SKM-1 (cell line): ENCODE measurements around the gene COMMD1.
"Not testable (repeated sequence)": the region's sequence is repeated elsewhere in the genome, so short reads cannot be mapped to it uniquely, and the experiment has no call there.

Experiments
- DNase-seq: peaks from one replicate; lab custom pipeline; 2025; ENCODE audit not compliant: unreplicated experiment; lab: John Stamatoyannopoulos, UW

COMMD1 gene

DNA sequence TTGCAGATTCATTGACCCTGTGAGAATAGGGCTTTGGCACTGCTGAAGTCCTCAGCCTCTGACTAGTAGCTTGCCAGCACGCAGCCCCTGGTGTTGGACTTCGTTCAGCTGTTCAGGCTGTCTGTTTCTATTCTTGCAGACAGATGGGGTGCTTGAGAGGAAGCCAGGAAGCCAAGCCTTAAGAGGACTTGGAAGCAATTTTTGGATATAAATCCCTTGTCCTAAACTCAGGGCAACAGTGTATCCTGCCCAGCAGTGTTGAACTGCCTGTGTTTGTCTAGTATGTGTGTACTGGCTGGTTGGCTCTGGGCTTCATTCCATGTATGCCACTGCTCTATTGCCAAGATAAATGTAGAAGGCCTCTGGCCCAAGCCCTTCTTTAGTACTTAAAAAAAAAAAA, 108.6 kb downstream of the COMMD1 start:
- DNase-seq = no peak

DNA sequence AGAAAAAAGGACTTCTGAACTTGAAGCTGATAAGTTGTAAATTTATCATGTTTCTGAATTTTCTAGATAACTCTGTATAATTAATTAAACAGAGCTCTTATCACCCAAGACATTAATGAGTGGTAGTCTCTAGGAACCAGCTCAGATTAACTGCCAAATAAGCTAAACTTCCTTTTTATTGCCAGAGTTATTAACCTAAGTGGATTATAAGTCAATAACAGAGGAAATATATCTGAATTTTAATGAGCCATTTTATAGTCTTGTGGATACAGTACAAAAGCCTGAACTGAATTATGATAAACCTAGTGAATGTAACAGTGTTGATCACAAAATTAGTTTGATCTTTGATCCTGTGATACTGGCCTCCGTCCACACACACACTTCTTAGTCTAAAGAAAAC, 111.5 kb downstream of the COMMD1 start:
- DNase-seq = no peak

DNA sequence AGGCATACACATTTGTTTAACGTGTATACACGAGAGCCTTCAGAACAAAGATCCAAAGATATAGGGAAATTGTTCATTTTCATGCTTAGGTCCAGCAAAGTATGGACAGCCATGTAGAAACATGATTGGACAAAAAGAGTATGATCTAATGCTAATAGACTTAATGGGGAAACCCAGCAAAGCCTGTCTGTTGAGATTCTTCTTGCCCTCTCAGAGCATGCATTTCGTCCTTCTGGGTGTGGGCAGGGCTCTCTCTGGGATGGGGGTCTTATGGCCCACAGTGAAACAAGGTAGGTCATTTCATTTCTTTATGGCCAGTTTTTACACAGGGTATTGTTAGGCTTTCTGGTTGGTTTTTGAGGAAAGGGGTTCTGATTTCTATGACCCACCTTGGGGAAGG, 124.4 kb downstream of the COMMD1 start:
- DNase-seq = no peak

DNA sequence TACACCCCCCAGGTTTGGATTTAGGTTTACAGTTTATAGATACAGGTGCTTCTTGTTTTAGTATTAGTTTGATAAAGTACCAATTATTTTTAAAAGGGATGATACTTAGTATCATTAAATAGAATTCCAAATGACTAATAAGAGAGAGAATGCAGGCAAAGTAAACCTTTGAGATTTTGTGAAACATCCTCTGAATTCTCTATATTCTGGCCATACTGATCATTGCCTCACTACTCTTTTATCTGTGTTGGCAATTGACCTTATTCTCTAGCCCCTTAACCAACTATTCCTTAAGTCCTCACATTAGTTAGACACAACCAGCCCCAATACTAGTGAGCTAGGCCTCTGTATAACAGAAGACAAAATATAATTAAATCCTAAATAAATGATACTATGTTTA, 125.4 kb downstream of the COMMD1 start:
- no peak for DNase-seq

DNA sequence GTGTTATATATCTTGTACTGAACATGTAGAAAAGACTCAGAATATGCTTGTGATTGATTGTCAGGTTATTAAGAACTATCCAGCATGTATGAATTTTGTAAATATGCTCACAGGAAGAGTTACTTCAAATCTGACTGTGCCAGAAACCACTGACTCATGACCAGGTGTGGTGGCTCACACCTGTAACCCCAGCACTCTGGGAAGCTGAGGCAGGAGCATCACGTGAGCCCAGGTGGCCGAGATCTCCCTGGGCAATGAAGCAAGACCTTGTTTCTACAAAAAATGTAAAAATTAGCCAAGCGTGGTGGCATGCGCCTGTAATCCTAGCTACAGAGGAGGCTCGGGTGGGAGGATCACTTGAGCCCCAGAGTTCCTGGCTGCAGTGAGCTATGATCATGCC, 126.6 kb downstream of the COMMD1 start:
- no peak for DNase-seq

DNA sequence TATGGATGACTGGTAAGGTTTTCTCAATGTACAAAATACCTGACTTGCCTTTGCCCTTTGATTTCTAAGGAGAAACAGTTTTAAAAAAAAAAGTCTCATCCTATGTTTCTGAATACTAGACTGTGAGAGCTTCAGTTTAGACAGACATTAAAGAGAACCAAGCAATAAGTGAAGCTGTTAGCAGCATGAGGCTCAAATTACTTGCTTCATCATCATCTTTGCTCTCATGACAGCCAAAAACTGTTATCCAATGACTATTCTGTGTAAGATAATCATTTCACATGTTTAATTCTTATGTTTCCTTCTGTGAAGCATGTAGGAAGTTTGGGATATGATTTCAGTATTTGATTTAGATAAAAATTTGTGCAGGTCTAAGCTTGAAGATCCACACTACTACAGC, 129.2 kb downstream of the COMMD1 start:
- DNase-seq = no peak

DNA sequence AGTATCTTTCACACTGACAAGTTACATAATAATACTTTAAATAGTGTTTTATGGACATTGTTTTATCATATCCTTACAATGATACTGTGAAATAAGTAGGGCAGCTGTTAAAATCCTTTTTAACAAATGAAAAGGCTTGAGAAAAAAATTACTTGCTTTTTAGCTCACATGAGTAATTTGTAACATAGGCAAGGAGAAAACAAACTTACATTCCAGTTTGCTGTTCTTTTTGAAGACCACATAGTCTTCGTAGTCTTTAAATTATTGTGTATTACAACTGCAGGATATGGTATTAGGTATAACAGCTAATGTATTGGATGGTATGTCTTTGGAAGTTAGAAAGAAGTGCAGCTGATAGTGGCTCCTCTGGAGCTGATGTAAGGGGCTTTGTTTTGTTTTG, 130.8 kb downstream of the COMMD1 start:
- no peak for DNase-seq

DNA sequence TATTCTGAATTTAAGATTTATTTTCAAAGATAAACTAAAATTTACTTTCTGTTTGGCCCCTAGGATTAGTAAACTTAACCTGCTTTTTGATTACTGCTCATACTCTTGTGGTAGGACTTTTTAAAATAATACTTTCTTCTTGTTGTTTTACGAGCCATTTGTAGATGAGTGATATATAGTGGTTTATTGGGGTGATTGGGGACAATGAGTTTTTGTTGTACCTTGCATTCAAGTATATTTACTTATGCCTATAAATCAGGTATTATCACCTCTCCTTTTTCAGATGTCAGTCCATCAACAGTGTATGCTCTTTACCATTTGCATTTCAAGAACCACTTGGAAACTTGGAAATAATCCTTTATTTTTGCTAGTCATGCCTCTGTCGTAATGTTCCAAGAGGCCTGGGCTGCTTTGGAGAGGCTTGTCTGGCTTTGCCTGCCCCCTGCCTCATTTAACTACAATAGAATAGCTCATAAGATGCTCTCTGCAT, 131.3 kb downstream of the COMMD1 start:
- no peak for DNase-seq

DNA sequence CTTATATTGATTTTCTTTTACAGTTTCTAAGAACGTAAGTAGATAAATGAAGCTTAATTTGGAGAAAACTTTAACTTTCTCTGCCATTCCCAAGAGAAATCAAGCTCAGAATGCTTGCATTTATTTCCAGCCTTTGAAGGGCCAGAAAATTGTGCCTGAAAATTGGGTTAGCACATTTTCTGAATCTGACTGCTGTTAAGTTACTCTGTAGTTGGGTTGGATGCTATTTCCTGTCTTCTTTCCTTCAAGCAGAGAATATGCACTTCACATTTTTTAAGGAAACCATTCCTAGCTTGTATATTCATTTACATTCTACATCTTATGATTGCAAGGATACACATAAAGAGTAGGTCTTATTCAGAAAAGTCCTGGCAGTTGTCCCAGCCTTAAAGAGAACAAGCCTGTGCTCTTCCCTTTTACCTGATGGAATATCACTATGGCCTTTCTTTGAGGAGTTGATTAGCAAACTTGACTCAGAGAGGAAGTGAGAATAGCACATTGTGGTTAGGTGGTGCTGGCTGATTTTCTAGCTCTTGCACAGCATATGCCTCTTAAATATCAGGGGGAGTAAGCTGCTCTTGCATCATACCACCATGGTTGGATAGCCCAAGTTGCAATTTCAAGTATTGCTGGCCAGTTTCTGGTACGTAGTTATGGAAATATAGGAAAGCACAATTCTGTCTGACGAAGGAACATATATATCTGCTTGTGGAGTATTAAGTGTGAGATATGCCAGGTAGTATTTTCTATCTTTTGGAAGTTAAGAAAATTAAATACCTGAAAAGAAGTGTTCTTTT, 133.7 kb downstream of the COMMD1 start:
- peak; percentile 93 for DNase-seq

DNA sequence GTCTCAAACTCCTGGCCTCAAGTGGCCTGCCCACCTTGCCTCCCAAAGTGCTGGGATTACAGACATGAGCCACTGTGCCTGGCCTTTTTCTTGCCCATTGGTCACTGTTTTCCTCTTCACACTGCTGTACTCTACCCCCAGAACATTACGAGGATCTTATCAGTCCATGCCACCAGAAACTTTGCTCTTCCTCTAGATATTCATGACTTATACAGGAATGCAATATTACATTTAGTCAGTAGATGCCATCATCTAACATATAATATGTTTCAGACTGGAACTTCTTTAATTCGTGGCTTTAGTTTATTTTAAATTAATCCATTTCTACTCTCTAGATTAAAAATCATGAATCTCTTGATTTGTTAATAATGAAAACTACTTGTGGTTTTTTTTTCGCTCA, 135.5 kb downstream of the COMMD1 start:
- no peak for DNase-seq

DNA sequence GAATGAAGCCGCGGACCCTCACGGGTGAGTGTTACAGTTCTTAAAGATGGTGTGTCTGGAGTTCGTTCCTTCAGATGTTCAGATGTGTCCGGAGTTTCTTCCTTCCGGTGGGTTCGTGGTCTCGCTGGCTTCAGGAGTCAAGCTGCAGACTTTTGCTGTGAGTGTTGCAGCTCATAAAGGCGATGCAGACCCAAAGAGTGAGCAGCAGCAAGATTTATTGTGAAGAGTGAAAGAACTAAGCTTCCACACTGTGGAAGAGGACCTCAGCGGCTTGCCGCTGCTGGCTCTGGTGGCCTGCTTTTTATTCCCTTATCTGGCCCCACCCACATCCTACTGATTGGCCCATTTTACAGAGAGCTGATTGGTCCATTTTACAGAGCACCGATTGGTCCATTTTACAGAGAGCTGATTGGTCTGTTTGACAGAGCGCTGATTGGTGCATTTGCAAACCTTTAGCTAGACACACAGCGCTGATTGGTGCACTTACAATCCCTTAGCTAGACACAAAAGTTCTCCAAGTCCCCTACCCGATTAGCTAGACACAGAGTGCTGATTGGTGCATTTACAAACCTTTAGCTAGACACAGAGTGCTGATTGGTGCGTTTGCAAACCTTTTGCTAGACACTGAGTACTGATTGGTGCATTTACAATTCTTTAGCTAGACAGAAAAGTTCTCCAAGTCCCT, 136.4 kb downstream of the COMMD1 start:
- DNase-seq = not testable (repeated sequence)

DNA sequence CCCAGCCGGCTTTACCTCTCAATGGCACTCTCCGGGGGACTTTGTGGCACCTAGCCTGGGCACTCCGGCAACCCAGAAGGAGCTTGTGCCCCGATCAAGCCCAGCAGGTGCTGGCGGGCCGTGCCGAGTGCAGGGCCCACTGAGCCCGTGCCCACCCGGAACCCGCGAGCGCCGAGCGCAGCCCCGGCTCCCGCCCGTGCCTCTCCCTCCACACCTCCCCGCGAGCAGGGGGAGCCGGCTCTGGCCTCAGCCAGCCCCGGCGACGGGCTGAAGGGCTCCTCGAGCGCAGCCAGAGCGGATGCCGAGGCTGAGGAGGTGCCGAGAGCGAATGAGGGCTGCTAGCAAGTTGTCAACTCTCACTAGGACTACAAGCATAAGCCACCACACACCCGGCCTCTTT, 136.9 kb downstream of the COMMD1 start:
- no peak for DNase-seq

DNA sequence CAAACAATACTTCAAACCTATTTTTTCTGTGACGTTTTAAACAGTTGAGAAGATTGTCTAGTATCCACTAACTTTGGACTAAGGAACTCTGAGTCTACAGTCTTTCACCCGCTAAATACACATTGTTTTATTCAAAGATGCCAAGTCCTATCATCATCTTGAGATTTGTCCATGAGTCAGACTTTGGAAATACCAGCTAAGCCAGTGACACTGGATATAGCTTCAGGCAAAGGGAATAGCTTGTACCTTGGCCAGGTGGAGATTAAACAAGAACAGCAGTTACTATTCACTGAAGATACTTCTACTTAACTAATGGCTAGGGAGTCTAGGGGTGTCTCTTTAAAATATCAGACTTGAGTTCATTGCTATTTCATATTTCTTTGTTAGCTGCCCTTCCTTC, 137.5 kb downstream of the COMMD1 start:
- DNase-seq = no peak

DNA sequence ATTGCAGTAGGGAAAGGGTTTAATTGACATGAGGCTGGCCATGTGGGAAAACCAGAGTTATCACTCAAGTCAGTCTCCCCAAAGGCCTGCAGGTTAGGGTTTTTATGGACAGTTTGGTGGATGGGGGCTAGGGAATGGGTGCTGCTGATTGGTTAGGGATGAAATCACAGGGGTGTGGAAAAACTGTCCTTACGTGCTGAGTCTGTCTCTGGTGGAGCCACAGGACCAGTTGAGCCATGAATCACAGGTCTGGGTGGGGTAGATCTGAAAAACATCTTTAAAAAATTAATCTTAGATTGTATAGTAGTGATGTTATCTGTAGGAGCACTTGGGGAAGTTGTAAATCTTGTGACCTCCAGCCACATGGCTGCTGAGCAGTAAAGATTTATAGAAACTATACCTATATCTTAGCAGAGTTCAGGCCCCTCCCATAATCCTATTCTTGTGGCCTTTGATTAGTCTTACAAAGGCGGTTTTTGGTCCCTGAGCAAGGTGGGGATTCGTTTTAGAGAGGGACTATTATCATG, 139.6 kb downstream of the COMMD1 start:
- DNase-seq = no peak

DNA sequence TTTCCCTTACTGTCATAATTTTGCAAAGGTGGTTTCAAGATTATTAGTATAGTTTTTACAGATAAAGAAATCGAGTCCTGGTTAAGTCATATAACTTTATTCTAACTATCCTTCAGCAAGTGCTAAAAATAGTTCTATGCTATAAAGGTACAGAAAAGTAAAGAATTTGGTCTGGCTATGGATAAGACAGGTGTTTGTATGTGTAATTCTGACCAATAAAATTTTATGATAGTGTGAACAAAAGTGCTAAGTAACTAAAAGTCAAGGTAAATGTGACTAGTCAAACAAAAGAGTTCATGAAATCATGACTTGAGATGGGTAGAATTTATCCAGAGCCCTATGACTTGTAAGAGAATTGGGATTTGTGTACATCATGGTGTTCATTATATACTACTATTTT, 140.7 kb downstream of the COMMD1 start:
- DNase-seq = no peak

DNA sequence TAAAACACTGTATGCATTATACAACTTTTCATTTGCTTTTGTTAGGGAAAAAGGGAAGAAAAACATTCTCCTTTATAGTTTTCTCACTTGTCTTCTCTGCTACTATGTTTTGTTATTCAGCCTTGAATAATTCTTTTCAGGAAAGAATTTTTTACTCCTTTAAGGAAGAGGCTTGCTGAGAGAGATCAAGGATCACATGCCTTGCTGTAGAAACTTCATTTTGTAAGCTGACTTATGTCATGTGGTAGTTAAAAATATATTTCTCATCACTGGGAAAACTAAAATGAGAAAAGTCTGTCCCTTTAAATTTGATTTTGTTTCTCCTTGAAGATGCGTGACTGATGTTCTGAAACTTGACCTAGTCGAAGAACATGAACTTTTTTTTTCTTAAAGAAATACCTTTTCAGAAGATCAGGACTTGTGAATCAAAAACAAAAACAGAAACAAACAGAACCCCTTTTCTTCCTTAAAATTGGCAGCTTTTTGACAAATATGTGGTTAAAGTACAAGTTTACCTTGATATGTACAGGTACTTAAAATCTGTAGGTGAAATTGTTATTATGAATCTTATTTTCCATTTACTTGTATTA, 145.1 kb downstream of the COMMD1 start:
- no peak for DNase-seq

DNA sequence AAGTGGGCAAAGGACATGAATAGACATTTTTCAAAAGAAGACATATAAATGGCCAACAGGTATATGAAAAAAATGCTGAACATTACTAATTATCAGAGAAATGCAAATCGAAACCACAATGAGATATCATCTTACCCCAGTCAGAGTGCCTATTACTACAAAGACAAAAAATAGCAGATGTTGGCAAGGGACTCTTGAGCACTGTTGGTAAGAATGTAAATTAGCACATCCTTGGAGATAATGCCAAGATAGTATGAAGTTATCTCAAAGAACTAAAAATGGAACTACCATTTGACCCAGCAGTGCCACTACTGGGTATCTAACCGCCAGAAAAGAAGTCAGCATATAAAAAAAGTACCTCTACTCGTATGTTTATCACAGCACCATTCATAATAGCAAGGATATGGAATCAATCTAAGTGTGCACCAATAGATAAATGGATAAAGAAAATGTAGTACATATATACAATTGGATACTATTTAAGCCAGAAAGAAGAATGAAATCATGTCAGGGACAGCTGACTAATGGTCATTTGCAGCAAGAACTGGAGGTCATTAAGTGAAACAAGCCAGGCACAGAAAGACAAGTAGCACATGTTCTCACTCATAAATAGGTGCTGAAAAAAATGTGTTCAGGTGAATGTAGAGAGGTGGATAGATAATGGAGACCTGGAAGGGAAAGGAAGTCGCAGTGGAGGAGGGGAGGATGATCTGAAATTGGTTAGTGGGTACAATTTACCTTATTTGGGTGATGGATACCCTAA, 148.7 kb downstream of the COMMD1 start:
- no peak for DNase-seq

DNA sequence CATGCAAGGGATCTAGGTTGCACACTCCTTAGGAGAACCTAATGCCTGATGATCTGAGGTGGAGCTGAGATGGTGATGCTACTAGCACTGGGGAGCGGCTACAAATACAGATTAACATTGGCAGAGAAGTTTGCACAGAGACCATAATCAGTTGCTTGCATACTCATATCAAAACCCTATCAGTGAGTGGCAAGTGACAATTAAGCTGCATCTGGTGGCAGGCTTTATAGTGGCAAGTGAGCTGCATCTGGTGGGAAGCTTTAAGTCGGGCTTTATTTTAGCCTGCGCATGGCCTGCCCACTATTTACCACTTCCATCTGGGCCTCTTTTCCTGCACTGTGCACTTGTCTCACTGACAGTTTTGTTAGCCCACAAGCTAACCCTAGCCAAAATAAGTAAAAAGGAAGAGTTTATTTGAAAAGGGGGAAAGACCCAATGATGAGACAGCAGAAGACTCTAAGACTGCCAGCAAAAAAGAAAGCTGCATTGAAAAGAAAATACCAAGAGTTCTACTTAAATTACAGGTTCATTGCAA, 149.5 kb downstream of the COMMD1 start:
- no peak for DNase-seq

DNA sequence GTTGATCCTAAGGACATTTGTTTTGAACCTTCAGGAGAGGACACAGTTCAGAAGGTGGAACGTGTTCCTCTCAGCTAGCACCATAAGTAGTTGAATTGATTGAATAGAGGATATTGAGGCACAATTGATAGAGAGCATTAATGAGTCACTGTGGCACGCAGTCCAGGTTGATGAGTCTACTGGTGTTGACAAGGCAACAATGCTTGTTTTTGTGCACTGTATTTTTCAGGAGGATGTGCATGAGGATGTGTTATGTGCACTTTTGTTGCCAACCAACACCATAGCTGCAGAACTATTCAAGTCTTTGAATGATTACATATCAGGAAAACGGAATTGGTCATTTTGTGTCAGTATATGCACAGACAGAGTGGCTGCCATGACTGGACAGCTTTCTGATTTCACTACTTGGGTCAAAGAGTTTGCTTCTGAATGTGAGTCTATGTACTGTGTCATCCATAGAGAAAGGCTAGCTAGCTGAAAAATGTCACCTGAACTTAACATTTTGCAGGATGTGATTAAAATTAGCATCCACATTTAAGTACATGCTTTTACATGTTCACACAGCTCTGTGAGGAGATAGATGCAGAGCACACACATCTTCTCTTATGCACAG, 150.4 kb downstream of the COMMD1 start:
- no peak for DNase-seq

DNA sequence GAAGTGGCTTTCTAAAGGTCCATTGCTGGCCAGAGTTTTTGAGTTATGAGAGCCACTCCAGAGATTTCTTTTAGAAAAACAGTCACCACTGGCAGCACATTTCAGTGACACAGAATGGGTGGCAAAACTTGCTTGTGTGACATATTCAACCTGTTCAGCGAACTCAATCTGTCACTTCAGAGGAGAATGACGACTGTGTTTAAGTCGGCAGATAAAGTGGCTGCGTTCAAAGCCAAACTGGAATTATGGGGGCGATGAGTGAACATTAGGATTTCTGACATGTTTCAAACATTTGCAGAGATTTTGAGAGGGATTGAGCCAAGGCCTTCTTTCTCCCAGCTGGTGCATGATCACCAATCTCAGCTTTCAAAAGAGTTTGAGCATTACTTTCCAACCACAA, 150.9 kb downstream of the COMMD1 start:
- DNase-seq = no peak

DNA sequence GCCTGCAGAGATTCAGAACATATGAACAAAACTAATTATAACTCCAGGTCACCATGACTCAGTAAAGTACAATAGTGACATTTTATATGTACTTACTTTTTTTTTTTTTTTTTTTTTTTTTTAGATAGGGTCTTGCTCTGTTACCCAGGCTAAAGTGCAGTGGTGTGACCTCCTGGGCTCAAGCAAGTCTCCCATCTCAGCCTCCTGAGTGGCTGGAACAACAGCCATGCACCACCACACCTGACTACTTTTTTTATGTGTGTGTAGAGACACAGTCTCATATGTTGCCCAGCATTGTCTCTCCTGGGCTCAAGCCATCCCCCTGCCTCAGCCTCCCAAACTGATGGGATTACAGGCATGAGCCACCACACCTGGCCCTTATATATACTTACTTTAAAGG, 159.8 kb downstream of the COMMD1 start:
- DNase-seq = no peak
